Upper lobe of left lung (tissue), 4 donors: ENCODE measurements around the gene CEBPE.

Source experiments
- CTCF ChIP-seq, 6 experiments: fragments of 450-650 bp in 4 of 6; fragments of 200-600 bp in 2 of 6; sonication (generic) in 2 of 6; IDR thresholded peaks; one replicate each; pipeline ENCODE4 v1.5.1; 2016 to 2019; ENCODE audit warnings: antibody characterized with exemption in 6 of 6
- EP300 ChIP-seq, 4 donors: sonication (generic); formaldehyde crosslinking; IDR thresholded peaks; one replicate each; pipeline ENCODE4 v1.5.1; 2017; ENCODE audit warnings: antibody characterized with exemption in 4 of 4, control low read depth in 2 of 4
- POLR2A ChIP-seq, 4 donors: fragments of 450-650 bp; IDR thresholded peaks; one replicate each; pipeline ENCODE4 v1.5.1; 2016 to 2017; ENCODE audit warnings: antibody characterized with exemption in 4 of 4, mild to moderate bottlenecking in 2 of 4

- TF ChIP-seq CTCF (IDR thresholded peaks at IDR 0.05) (no peak), POLR2A (IDR thresholded peaks at IDR 0.05) (peak in 3 of 4 donors; percentile 26 to 83 (median 43)), EP300 (IDR thresholded peaks at IDR 0.05) (peak in 2 of 4 donors; percentile 21 to 40)
Observed at GRCh38 chr14:23153851-23154796, 35.1 kb upstream of the CEBPE start.
